ENCODE results near the gene FZD2. TPM values are rescaled to one million over a fixed set of nuclear protein-coding genes. Genes with fewer than 3 reads are reported as not detected.

Gene FZD2
- total RNA-seq, 1 experiment from 2014 or later: 46.3 TPM

Other genes starting within 250 kb of the FZD2 start
- not detected in 2 replicates for gene RUNDC3A, start 248.9 kb upstream of the FZD2 start, total RNA-seq (2014; rRNA removed; shearing (Covaris generic); ENCODE audit: low replicate concordance)
- 142 and 155 TPM in 2 replicates for gene SLC25A39, start 232.7 kb upstream of the FZD2 start, total RNA-seq (2014; rRNA removed; shearing (Covaris generic); ENCODE audit: low replicate concordance)
- gene GRN, start 212.2 kb upstream of the FZD2 start, total RNA-seq (2014; rRNA removed; shearing (Covaris generic); ENCODE audit: low replicate concordance): 109 and 170 TPM in 2 replicates
- gene FAM171A2, start 193.6 kb upstream of the FZD2 start, total RNA-seq (2014; rRNA removed; shearing (Covaris generic); ENCODE audit: low replicate concordance): 2.1 and 9.3 TPM in 2 replicates
- gene ITGA2B, start 167.8 kb upstream of the FZD2 start, total RNA-seq (2014; rRNA removed; shearing (Covaris generic); ENCODE audit: low replicate concordance): not detected in 2 replicates
- gene GPATCH8, start 54.1 kb upstream of the FZD2 start, total RNA-seq (2014; rRNA removed; shearing (Covaris generic); ENCODE audit: low replicate concordance): 5.2 and 5.5 TPM in 2 replicates
- 0.95 TPM in 1 of 2 replicates, not detected in the other for gene MEIOC, start 99.0 kb downstream of the FZD2 start, total RNA-seq (2014; rRNA removed; shearing (Covaris generic); ENCODE audit: low replicate concordance)
- gene CCDC43, start 132.3 kb downstream of the FZD2 start, total RNA-seq (2014; rRNA removed; shearing (Covaris generic); ENCODE audit: low replicate concordance): 39.1 and 63.4 TPM in 2 replicates
- gene DBF4B, start 151.2 kb downstream of the FZD2 start, total RNA-seq (2014; rRNA removed; shearing (Covaris generic); ENCODE audit: low replicate concordance): 7.9 and 11.1 TPM in 2 replicates
- 0.72 TPM in 1 of 2 replicates, not detected in the other for gene ADAM11, start 201.5 kb downstream of the FZD2 start, total RNA-seq (2014; rRNA removed; shearing (Covaris generic); ENCODE audit: low replicate concordance)

All from MG63 (cell line).